GM19025 (cell line): Measurements from ENCODE around the gene ZNF575.

Experiments
- ATAC-seq: cut with Tn5 transposase; IDR thresholded peaks from one replicate; pipeline ENCODE4 v1.9.1; 2021; ENCODE audit warnings: mild to moderate bottlenecking, low read depth, moderate library complexity; ENCODE audit not compliant: unreplicated experiment

Gene ZNF575, protein sequence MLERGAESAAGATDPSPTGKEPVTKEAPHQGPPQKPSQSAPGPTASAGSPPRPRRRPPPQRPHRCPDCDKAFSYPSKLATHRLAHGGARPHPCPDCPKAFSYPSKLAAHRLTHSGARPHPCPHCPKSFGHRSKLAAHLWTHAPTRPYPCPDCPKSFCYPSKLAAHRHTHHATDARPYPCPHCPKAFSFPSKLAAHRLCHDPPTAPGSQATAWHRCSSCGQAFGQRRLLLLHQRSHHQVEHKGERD

DNA sequence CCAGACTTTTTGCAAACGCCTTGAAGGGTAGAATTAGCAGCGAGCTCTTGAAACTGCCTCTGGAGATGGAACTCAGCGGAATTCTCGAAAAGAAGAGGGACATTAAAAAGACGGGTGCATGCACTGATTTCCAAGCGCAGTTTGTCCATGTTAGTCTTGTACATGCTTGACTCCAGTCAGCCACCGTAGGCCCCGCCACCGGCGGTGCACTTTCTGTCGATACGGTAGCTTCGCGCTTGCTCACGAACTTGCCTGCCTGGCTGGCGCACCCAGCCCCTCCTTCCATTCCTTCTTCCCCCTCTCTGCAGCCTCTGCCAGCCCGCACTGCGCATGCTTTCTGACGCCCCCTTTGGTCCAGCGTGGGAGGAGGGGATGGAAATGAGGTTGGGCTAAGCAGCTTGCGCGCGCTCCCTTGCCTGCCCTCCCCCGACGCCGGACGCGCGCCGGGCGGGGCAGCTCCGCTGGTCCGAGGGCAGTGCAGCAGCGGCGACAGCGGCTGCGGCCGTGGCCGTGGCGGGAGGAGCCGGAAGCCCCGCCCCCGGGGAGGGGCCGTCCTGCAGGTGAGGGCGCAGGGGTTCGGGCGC lies at the start of gene ZNF575:
TSS of gene ZNF575 (plus strand) at position 227 of the 584 bp plus-strand sequence. CDS start 1,235 bp downstream, outside the sequence.
- ATAC-seq, result peak; percentile 63

DNA sequence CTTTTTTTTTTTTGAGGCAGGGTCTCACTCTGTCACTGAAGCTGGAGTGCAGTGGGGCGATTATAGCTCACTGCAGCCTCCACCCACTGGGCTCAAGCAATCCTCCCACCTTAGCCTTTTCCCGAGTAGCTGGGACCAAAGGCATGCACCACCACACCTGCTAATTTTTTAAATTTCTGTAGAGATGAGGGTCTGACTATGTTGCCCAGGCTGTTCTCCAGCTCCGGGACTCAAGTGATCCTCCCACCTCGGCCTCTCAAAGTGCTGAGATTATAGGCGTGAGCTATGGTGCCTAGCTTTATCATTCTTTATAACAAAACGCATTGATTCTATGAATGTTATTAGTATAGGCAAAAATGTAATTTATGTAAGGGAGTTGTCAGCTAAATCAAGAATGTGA lies 49.7 kb upstream of the ZNF575 start:
- ATAC-seq, result no peak

DNA sequence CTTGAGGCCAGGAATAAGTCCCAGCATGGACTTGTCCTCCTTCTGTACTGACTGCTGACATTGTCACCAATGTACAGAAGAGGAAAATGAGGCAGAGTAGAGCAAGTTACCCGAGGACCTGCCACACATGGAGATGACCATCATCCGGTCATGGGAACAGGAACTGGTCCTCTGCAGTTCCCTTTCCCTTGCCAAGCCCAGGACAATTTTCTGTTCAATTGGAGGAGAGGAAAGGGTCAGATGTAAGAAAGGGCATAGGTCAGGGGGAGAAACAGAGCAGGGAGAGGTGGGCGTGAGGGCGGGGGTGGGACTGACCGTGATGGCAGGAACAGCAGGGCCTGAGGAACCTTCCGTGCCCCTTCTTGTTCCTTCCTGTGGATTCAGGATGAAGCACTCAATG lies 47.0 kb upstream of the ZNF575 start:
- ATAC-seq, result no peak

DNA sequence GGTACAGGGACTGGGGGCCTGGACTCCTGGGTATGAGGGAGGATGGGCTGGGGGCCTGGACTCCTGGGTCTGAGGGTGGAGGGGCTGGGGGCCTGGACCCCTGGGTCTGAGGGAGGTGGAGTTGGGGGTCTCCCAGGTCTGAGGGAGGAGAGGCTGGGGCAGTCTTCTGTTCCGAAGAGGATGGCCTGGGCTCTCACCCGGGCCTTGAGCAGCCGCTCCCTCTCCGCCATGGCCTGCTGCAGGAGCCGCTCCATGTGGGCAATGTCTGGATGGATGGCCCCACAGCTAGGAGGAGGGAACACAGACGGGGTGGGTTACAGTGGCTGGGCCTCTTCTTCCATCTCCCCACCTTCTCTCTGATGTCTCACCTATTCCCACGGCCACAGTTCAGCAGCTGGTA lies 46.6 kb upstream of the ZNF575 start:
- no peak for ATAC-seq

DNA sequence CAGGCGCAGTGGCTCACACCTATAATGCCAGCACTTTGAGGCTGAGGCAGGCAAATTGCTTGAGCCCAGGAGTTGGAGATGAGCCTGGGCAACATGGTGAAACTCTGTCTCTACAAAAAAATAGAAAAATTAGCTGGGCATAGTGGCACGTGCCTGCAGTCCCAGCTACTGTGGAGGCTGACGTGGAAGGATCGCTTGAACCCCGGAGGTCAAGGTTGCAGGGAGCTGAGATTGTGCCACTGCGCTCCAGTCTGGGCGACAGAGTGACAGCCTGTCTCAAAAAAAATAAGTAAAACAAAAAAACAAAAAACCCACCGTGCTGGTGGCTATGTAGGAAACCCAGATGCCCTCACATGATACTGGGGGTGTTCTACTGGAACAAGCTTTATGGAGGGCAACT lies 44.8 kb upstream of the ZNF575 start:
- no peak for ATAC-seq

DNA sequence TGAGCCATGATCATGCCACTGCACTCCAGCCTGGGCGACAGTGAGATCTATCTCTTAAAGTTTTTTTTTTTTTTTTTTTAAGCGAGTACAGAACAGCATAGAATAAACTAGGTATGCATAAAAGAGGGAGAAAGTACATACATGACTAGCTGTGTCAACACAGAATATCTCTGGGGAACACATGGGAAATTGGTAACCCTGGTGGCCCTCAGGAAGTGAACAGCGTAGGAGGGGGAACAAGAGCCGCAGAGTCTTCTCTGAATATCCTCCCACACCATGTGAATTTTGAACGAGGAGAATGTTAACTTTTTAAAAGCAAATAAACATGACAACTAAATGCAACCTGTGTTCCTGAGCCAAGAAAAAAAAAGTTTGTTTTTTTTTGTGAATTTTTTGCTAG lies 43.7 kb upstream of the ZNF575 start:
- no peak for ATAC-seq

DNA sequence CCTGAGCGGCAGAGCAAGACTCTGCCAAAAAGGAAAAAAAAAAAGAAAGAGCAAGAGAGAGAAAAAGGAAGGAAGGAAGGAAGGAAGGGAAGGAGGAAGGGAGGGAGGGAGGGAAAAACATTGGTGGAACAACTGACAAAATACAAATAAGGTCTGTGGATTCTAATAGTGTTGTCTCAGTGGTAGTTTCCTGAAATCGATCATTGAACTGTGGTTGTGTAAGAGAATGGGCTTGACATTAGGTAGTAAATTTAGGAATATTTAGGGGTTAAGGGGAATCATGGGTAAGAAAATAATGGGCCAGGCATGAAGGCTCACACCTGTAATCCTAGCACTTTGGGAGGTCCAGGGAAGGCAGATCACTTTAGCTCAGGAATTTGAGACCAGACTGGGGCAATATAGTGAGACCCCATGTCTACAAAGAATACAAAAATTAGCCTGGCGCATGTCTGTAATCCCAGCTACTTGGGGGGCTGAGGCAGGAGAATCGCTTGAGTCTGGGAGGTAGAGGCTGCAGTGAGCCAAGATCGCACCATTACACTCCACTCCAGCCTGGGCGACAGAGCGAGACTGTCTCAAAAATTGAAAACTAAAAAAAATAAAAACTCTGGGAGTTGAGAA lies 42.9 kb upstream of the ZNF575 start:
- no peak for ATAC-seq

DNA sequence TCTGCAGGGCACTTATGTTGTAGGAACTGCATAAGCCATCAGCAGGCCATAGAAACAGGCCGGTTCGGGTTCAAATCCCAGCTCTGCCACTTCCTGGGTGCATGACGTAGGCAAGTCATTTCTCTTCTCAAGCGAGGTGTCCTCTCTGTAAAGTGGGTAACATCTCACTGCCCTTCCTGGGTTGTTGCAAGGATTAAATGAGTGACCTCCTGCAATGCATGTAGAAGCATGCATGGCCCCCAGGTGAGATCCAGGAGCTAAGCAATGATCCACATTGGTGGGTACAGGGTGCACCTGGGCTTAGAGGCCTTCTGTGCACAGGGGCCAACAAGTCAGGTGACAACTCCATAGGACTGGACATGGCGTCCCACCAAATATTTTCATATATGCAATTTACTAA lies 42.2 kb upstream of the ZNF575 start:
- ATAC-seq, result no peak

DNA sequence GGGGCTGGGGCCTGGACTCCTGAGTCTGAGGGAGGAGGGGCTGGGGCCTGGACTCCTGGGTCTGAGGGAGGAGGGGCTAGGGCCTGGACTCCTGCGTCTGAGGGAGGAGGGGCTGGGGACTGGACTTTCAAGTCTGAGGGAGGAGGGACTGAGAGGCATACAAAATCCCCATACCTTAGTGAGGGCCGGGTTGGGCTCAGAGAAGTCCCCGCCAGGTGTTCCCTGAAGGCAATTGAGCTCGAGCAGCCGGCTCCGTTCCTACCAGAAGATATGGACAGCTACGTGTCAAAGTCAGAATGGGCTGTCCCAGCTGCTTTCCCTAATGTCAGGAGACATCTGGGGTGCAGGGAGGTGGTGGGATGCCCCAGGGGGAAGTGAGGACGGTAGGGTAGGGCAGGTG lies 37.9 kb upstream of the ZNF575 start:
- ATAC-seq, result no peak

DNA sequence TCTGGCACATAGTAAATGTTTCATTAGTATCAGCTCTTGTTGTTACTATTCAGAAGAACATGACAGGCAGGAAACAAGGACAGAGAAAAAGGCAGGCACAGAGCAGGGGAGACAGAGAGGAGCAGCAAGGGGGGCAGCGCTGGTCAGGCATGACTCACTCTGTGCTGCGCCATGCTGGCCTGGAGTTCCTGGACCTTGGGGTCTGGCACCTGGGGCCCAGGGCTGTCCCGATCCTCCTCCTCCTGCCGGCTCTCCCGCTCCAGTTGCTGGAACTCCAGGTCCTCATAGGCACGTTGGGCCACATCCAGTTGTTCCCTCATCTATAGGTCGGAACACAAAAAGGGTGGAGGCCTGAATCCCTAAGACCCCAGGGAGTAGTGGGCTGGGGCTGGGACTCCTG lies 36.0 kb upstream of the ZNF575 start:
- ATAC-seq, result no peak

DNA sequence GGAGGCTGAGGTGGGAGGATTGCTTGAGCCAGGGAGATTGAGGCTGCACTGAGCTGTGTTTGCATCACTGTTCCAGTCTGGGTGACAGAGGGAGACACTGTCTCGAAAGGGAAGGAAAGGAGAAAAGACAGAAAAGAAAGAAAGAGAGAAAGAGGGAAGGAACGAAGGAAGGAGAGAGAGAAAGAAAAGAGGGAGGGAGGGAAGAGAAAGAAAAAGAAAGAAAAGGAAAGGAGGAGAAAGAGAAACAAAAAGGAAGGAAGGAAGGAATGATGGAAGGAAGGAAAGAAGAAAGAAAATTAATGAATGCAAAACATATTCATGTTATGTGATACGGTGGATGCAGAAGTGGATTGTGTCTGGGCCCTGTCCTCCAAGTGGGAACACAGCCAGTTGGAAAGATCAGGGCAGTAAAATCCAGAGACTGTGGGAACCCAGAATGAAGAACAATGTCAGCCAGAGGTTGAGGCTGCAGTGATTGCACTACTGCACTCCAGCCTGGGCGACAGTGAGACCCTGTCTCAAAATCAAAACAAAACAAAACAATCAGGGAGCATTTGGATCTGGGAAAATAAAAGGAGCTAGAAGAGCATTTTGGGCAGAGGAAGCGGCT lies 34.6 kb upstream of the ZNF575 start:
- ATAC-seq, result no peak

DNA sequence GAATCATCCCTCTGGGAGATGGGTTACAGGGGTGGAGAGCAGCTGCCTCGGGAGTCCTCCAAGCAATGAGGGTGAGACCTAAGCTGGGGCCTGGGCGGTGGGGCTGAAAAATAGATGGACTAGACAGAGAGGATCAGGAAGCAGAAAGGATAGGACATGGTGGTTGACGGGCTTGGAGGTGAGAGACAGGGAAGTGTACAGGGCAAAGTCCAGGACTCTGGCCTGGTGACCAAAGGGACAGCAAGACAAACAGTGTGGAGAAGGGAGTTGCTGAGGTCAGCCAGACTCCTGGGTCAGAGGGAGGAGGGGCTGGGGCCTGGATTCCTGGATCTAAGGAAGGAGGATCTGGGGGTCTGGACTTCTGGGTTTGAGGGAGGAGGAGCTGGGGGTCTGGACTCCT lies 33.9 kb upstream of the ZNF575 start:
- ATAC-seq, result no peak

DNA sequence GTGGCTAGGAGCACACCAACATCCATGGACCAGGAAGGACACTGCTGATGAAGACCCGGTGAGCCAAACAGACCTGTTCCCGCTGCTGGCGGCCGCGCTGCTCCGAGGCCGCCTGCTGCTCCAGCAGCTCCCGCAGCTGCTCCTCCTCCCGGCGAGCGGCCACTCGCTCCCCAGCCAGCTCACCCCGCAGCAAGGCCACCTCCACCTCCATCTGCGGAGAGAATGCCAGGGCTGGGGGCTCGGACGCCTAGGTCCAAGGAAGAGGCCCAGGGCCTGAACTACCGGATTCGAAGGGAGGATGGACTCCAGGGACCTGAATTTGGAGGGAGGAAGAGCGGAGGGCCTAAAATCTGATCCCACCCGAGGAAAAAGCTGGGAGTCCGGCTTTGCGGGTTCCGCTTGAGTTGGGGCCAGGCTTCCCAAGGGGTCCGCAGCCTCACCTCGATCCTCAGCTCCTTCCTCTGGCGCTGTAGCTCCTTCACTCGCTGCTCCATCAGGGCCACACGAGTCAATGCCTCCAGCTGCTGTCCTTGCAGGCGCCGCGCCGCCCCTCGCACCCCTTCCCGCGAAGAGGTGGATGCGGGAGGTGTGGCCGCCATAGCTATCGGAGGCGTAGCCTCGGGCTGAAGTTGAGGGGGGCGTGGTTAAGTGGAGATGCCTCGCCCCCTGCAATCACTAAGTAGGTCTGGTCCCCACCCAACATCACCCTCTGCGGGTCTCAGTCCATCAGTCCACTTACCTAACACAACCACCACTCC lies 31.1 kb upstream of the ZNF575 start:
- ATAC-seq, result no peak

DNA sequence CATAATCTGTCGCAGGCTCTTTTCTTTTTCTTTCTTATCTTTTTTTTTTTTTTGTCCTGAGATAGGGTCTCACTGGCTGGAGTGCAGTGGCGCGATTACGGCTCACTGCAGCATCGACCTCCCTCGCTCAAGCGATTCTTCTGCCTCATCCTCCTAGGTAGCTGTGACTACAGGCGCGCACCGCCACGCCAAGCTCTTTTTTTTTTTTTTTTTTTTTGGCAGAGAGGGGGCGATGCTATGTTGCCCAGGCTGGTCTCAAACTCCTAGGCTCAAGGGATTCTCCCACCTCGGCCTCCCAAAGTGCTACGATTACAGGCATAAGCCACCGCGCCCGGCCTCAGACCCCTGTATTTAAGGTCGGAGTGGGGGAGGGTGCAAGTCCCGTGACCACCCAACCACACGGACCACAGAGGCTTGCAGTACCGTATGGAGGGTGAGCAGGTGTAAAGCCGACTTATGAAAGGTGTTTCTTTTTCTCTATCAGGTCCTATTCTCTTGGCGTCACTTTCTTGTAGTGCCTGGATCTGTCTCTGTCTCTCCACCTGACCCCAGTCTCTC lies 30.5 kb upstream of the ZNF575 start:
- ATAC-seq, result no peak

DNA sequence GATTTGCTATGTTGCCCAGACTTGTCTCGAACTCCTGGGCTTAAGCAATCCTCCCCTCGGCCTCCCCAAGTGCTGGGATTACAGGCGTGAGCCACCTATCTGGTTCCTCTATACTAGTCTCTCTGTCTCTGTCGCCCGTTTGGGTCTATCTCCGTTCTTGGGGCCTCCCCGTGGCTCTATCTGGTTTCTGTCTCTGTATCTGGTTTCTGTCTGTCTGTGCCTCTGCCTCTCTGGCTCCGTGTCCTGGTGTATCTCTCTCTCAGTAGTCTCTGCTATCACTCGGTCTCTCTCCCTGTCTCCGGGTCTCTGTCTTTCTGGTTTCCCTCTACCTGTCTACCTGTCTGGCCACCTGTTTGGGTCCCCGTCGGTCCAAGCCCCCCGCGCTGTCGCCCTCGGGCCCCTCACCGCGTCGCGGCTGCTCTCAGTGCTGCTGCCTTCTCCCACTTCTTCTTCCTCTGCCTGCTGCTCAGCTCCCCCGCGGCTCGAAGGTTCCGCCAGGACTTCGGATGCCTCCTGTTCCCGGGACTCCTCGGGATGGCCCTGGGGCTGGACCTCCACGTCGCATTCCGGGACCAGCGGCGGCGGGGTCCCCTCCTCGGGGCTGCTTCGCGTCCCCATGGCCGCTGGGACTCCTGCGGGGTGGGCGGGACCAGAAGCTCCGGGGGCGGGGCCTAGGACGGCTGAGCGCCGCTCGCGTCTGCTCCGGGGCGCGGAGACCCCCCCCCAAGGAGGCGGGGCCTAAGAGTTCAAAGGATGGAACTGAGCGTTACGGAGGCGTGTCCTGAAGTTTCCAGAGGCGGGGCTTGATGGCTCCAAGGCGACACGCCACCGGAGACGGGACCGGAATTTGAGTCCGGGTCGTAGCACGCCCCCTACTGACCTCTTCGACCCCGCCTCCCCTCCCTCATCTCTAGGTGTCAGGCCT lies 29.2 kb upstream of the ZNF575 start:
- peak; percentile 77 for ATAC-seq

DNA sequence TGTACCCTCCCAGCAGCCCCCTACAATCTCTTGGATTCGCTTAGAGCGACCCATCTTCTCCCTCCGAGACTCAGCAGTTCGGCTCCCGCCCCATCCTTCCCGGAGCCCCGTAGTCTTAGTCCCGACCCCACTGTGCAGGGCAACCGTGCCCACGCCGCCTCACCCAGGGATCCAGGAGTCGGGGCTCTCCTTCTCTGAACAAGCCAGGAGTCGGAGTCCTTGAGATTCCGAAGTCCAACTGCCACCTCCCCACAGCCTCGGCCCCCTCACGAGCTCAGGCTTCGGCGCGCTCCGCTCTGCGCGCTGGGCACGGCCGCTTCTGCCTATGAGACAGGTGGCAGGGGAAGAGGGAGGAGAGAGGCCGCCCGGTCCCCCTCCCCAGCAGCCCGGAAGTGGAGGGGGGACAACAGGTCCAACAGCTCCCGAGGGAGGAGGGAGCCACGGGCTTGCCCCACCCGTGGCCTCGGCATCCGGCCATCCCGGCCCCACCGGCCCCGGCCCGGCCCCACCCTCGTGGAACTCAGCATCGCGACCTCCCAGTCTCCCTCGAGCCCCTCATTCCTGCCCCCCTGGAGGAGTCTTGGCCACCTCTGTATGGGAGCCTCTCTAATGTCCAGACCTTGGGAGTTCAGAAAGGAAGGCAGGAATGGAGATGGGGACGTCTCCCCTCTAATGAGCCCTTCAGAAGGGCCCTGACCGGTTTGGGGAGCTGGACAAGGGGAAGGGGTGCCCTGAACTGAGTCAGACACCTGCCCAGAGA lies 28.4 kb upstream of the ZNF575 start, which contains the start of gene PHLDB3:
TSS of gene PHLDB3 (minus strand) at position 321 of the 760 bp plus-strand sequence. CDS start 628 bp downstream, outside the sequence.
- ATAC-seq, result no peak

DNA sequence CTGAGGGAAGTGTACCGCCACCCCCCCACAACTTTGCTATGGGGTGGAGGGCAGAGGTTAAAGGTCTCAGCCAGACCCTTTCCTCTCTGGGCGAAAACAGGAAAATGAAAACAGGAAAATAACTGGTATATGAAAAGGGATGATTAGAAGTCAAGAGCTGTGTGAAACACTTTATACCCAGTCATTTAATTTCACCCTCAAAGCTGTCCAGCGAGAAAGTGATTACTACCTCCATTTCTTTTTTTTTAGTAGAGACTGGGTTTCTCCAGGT lies 27.9 kb upstream of the ZNF575 start:
- no peak for ATAC-seq

DNA sequence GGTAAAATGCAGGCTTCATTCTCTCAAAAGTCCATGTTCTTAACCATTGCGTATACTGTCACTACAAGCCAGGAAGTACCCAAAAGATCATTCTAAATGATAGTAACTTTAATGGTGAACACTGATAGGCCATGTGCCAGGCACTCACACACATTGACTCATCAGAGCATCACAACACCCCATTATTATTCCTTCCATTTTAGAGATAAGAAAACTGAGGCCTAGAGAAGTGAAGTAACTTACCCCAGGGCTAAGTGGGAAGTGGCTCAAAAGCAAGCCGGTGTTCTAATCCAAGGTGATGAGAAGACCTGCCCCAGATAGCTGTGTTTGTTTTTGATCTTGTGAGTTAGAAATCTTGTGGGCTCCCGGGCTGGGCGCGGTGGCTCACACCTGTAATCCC lies 27.0 kb upstream of the ZNF575 start:
- no peak for ATAC-seq

DNA sequence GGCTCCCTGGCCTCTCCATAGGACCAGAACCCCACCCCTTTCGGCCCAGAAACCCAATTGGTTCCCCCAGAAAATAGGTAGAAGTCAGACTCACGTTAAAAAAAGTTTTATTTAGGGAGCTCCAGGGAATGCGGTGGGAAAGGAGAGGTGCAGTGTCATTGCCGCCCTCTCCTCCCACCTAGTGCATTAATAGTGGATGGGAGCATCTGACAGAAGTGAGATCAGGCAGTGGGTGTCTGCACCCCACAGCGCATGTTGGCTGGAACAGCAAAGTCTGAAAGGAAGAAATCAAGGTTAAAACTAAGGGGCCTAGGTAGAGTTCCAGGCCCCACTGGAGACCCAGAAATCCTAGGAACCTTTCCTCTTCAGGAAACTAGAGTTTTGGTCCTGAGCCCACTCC lies 26.4 kb upstream of the ZNF575 start:
- no peak for ATAC-seq
